Epithelial cell of umbilical artery (primary cell): ENCODE data around the gene FAM120B. TPM values are rescaled to one million over a fixed set of nuclear protein-coding genes. Genes with fewer than 3 reads are reported as not detected.

Experiments used
- total RNA-seq: library from RNA; depleted of rRNA; stranded (reverse); fragments of >200 nt; gene quantifications from 2 replicates; pipeline ENCODE4 v1.2.3, GENCODE V29; 2014

Gene FAM120B, protein sequence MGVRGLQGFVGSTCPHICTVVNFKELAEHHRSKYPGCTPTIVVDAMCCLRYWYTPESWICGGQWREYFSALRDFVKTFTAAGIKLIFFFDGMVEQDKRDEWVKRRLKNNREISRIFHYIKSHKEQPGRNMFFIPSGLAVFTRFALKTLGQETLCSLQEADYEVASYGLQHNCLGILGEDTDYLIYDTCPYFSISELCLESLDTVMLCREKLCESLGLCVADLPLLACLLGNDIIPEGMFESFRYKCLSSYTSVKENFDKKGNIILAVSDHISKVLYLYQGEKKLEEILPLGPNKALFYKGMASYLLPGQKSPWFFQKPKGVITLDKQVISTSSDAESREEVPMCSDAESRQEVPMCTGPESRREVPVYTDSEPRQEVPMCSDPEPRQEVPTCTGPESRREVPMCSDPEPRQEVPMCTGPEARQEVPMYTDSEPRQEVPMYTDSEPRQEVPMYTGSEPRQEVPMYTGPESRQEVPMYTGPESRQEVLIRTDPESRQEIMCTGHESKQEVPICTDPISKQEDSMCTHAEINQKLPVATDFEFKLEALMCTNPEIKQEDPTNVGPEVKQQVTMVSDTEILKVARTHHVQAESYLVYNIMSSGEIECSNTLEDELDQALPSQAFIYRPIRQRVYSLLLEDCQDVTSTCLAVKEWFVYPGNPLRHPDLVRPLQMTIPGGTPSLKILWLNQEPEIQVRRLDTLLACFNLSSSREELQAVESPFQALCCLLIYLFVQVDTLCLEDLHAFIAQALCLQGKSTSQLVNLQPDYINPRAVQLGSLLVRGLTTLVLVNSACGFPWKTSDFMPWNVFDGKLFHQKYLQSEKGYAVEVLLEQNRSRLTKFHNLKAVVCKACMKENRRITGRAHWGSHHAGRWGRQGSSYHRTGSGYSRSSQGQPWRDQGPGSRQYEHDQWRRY
- total RNA-seq: 8.4 and 11.6 TPM in 2 replicates

DNA sequence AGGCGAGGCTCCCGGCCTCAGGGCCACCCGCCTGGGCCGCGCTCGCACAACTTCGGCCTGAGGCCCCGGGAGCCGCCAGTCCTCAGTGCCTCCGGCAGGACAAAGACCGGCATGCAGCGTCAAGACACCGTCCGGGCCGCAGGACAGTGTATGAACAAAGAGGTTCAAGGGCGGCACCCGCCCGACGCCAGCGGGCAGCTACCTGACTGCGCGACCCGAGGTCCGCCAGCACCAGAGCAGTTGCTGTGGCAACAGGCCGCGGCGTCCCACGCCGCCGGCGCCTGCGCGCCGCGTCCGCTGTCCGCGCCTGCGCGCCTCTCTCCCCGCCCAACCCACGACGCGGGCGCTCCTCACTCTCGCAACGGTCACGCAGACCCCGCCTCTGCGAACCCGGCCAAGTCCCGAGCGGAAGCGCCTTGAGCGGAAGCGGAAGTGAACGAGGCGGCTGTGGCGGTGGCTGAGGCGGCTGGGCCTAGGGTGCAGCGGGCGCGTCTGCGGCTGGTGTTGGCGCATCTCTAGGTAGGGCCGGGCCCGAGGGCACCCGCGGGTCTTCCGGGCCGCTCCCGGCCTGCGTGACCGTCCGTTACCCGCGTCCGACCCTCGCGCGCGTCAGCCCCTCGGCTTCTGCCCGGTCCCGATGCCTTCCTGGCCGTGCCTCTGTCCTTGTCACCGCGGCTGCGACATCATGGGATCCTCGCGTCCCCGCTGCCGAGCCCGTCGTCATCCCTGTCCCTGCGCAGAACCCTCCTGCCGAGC is at the start of gene FAM120B:
TSS of gene FAM120B (plus strand) at position 435 of the 756 bp plus-strand sequence. CDS start 10,633 bp downstream, outside the sequence.

DNA sequence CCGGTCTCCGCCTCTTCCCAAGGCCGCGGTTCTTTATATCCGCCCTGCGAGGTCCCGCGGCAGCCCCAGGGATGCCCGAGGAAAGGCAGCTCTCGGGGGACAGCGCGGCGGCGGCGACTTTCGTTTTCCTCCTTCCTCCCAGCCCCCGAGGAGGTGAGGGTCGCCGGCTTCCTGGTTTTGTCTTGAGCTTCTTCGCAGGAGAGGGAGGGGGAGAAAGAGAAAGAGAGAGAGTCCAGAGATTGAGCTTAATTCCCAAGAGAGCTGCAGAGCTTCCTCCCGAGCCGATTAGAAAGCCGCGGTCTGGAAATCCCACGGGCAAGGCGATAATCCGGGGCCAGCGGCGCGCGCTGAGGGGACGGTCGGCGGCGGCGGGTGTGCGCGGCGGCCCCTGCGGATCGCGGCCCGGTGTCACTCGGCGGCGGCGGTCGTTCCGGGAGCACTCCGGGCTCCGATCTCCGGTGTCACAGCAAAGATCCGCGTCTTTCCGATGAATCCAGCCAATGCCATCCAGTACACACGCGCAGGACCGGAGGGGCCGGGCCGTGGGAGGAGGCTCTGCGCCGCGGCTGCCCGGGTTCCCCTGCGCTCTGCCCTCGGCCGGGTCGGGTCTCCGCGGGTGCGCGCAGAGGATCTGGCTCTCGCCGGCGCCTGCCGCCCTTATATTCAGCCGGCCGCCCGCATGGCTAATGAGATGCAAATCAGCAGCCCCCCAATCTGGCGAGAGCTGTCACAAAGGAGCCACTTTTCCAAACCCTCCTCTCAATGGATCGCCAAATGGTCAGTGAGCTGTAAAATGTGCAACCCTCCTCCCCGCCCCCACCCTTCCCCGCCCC is 16.0 kb upstream of the FAM120B start, which contains the start of gene DLL1:
TSS of gene DLL1 (minus strand) at position 783 of the 833 bp plus-strand sequence. CDS start 939 bp downstream, outside the sequence.

Other genes starting within 250 kb of the FAM120B start
- gene DLL1, start 15.7 kb upstream of the FAM120B start, total RNA-seq: 0.65 and 1.7 TPM in 2 replicates
- 431 and 538 TPM in 2 replicates for gene PSMB1, start 246.5 kb downstream of the FAM120B start, total RNA-seq
- gene TBP, start 247.6 kb downstream of the FAM120B start, total RNA-seq: 10.7 and 19.0 TPM in 2 replicates